Panc1 (cell line): Measurements from ENCODE around the gene CFAP251. TPM values are rescaled to one million over a fixed set of nuclear protein-coding genes. Genes with fewer than 3 reads are reported as not detected.

Experiments
- ATAC-seq: fragments of 200-7000 bp; cut with Tn5 transposase; 2 replicates; pipeline ENCODE4 v1.9.1; 2020; ENCODE audit warnings: mild to moderate bottlenecking, moderate library complexity
- BruUV-seq: library from RNA; stranded (reverse); fragments of 400-500 nt; replicated peaks from 2 replicates; lab custom pipeline; 2021; lab: Mats Ljungman, UMichigan
- CTCF ChIA-PET: fragments of 300-600 bp; sonication (Branson Sonifier 250); formaldehyde crosslinking; loops from one replicate; lab custom pipeline; 2022; ENCODE audit warnings: antibody characterized with exemption; lab: Charles Lee
- POLR2A ChIA-PET: fragments of 300-600 bp; sonication (Branson Sonifier 250); formaldehyde crosslinking; loops from one replicate; lab custom pipeline; 2022; ENCODE audit warnings: antibody characterized with exemption; lab: Charles Lee
- DNase-seq: peaks from one replicate; pipeline ENCODE4 v3.0.0-alpha.2; 2010; ENCODE audit warnings: low read depth, low spot score
- H3K27ac ChIP-seq: 2 replicates; pipeline ENCODE4 v1.5.1; 2011; ENCODE audit warnings: mild to moderate bottlenecking, low read length, inconsistent platforms
- H3K27me3 ChIP-seq: fragments of 200-500 bp; sonication (Bioruptor generic); 2 replicates; pipeline ENCODE4 v1.6.0; 2014; ENCODE audit warnings: low read length, inconsistent platforms; ENCODE audit not compliant: control insufficient read depth, insufficient read depth
- H3K36me3 ChIP-seq: fragments of 200-500 bp; sonication (Bioruptor generic); 2 replicates; pipeline ENCODE4 v1.5.1; 2014; ENCODE audit warnings: inconsistent platforms, mild to moderate bottlenecking, low read length, moderate library complexity; ENCODE audit not compliant: control insufficient read depth, insufficient read depth
- H3K4me1 ChIP-seq: 2 replicates; pipeline ENCODE4 v1.5.1; 2011; ENCODE audit warnings: inconsistent platforms, mild to moderate bottlenecking, low read length, moderate library complexity; ENCODE audit not compliant: control insufficient read depth, insufficient read depth
- H3K4me3 ChIP-seq, 2 experiments: 2 replicates each; pipeline ENCODE4 v1.5.1; 2011 to 2012; ENCODE audit warnings: low read depth in 2 of 2, low read length in 2 of 2, mild to moderate bottlenecking in 2 of 2, inconsistent platforms in 1 of 2, moderate library complexity in 1 of 2
- H3K9me3 ChIP-seq: fragments of 200-500 bp; sonication (Bioruptor generic); 2 replicates; pipeline ENCODE4 v1.5.1; 2014; ENCODE audit warnings: low read depth, mild to moderate bottlenecking, inconsistent platforms, low read length, moderate library complexity; ENCODE audit not compliant: control insufficient read depth, insufficient read depth
- POLR2AphosphoS5 ChIP-seq: IDR thresholded peaks from 2 replicates; pipeline ENCODE4 v1.6.1; 2012; ENCODE audit warnings: mild to moderate bottlenecking, low read depth, low read length, moderate library complexity
- SIN3A ChIP-seq: IDR thresholded peaks from 2 replicates; pipeline ENCODE4 v1.6.1; 2012; ENCODE audit warnings: low read depth, mild to moderate bottlenecking, low read length, moderate library complexity, borderline replicate concordance; ENCODE audit not compliant: insufficient read depth
- TCF7L2 ChIP-seq: IDR thresholded peaks from 2 replicates; pipeline ENCODE4 v1.6.1; 2011; ENCODE audit warnings: mild to moderate bottlenecking, low read depth, low read length, inconsistent platforms
- in situ Hi-C: cut with HindIII; loops from 2 replicates; pipeline ENCODE4 v1.10.0; 2016; ENCODE audit warnings: low sequenced_read_pairs, low pct_unique_long_range_greater_than_20kb
- intact Hi-C: fragments of 100-400 bp; cut with micrococcal nuclease; formaldehyde crosslinking; loops from one replicate; pipeline ENCODE4 v1.10.0; 2022; ENCODE audit not compliant: unreplicated experiment
- total RNA-seq: library from RNA; stranded (reverse); gene quantifications from one replicate; pipeline ENCODE4 v1.2.1, GENCODE V29; 2021; ENCODE audit not compliant: unreplicated experiment
- TF ChIP-seq, protein P1 (sequence below): fragments of 450-650 bp; IDR thresholded peaks from 2 replicates; pipeline ENCODE4 v1.5.1; 2017; ENCODE audit warnings: mild to moderate bottlenecking
- TF ChIP-seq, protein P2 (sequence below), 2 experiments: IDR thresholded peaks; 2 replicates each; pipeline ENCODE4 v1.6.1; 2011 to 2012; ENCODE audit warnings: low read depth in 2 of 2, control low read depth in 1 of 2, low read length in 1 of 2, mild to moderate bottlenecking in 1 of 2, moderate library complexity in 1 of 2; ENCODE audit not compliant: insufficient read depth in 1 of 2

The CFAP251 gene
- total RNA-seq, 1 experiment from 2014 or later: 4.2 TPM

DNA sequence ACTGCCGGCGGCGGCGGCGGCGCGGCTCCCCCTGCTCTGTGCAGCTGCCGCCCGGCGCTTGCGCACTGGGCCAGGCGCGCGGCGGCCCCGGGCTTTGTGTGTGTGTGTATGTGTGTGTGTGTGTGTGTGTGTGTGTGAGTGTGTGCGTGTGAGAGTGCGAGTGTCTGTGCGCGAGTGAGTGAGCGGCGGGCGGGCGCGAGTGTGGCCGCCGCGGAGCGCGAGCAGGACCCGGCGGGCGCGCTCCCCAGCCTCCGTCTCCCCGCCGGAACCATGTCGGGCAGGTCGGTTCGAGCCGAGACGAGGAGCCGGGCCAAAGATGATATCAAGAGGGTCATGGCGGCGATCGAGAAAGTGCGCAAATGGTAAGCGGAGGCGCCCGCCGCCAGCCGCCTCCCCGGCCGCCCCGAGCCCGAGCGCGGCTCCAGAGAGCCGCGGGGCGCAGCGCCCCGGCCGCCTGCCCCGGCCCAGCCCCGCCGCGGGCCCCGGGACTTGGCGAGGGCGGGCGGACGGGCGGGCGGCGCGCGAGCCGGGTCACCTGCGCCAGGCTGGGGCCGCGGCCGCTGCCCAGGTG, 103.5 kb downstream of the CFAP251 start, which contains the start of gene BCL7A:
TSS of gene BCL7A (plus strand) at position 63 of the 571 bp plus-strand sequence. CDS start at position 271, 208 bp downstream.
- Histone ChIP-seq H3K27ac (peak within 1 kb of the TSS; percentile 90), H3K9me3 (no peaks in the 10 kb centered on the region), H3K4me3 (peak within 1 kb of the TSS; percentile 69 to 76), H3K27me3 (no peaks in the 10 kb centered on the region), H3K36me3 (no peaks in the 10 kb centered on the region; the same call in 1 of the 2 replicates), H3K4me1 (peaks cover 15% of the 10 kb centered on the region)
- ChIA-PET CTCF (no interaction called here), POLR2A (no interaction called here)
- ATAC-seq: peak; percentile 81
- TF ChIP-seq POLR2AphosphoS5: 0 out of 2 replicates have a peak, but pooled peaks have one; percentile 36
- TF ChIP-seq, protein P1, sequence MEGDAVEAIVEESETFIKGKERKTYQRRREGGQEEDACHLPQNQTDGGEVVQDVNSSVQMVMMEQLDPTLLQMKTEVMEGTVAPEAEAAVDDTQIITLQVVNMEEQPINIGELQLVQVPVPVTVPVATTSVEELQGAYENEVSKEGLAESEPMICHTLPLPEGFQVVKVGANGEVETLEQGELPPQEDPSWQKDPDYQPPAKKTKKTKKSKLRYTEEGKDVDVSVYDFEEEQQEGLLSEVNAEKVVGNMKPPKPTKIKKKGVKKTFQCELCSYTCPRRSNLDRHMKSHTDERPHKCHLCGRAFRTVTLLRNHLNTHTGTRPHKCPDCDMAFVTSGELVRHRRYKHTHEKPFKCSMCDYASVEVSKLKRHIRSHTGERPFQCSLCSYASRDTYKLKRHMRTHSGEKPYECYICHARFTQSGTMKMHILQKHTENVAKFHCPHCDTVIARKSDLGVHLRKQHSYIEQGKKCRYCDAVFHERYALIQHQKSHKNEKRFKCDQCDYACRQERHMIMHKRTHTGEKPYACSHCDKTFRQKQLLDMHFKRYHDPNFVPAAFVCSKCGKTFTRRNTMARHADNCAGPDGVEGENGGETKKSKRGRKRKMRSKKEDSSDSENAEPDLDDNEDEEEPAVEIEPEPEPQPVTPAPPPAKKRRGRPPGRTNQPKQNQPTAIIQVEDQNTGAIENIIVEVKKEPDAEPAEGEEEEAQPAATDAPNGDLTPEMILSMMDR: no peak
- TF ChIP-seq, protein P2, sequence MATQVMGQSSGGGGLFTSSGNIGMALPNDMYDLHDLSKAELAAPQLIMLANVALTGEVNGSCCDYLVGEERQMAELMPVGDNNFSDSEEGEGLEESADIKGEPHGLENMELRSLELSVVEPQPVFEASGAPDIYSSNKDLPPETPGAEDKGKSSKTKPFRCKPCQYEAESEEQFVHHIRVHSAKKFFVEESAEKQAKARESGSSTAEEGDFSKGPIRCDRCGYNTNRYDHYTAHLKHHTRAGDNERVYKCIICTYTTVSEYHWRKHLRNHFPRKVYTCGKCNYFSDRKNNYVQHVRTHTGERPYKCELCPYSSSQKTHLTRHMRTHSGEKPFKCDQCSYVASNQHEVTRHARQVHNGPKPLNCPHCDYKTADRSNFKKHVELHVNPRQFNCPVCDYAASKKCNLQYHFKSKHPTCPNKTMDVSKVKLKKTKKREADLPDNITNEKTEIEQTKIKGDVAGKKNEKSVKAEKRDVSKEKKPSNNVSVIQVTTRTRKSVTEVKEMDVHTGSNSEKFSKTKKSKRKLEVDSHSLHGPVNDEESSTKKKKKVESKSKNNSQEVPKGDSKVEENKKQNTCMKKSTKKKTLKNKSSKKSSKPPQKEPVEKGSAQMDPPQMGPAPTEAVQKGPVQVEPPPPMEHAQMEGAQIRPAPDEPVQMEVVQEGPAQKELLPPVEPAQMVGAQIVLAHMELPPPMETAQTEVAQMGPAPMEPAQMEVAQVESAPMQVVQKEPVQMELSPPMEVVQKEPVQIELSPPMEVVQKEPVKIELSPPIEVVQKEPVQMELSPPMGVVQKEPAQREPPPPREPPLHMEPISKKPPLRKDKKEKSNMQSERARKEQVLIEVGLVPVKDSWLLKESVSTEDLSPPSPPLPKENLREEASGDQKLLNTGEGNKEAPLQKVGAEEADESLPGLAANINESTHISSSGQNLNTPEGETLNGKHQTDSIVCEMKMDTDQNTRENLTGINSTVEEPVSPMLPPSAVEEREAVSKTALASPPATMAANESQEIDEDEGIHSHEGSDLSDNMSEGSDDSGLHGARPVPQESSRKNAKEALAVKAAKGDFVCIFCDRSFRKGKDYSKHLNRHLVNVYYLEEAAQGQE (IDR thresholded peaks at IDR 0.05; ENCODE audit: insufficient read depth in 1 of 2, low read depth in 2 of 2, low read length in 1 of 2): no peak
- peak; percentile 44; the same call in 1 of the 2 replicates for TF ChIP-seq SIN3A
- peak; percentile 32; the same call in 1 of the 2 replicates for TF ChIP-seq TCF7L2
- no TSS peak for BruUV-seq
- intact Hi-C loops (no loop called here), in situ Hi-C loops (no loop called here)
- no peak for DNase-seq

DNA sequence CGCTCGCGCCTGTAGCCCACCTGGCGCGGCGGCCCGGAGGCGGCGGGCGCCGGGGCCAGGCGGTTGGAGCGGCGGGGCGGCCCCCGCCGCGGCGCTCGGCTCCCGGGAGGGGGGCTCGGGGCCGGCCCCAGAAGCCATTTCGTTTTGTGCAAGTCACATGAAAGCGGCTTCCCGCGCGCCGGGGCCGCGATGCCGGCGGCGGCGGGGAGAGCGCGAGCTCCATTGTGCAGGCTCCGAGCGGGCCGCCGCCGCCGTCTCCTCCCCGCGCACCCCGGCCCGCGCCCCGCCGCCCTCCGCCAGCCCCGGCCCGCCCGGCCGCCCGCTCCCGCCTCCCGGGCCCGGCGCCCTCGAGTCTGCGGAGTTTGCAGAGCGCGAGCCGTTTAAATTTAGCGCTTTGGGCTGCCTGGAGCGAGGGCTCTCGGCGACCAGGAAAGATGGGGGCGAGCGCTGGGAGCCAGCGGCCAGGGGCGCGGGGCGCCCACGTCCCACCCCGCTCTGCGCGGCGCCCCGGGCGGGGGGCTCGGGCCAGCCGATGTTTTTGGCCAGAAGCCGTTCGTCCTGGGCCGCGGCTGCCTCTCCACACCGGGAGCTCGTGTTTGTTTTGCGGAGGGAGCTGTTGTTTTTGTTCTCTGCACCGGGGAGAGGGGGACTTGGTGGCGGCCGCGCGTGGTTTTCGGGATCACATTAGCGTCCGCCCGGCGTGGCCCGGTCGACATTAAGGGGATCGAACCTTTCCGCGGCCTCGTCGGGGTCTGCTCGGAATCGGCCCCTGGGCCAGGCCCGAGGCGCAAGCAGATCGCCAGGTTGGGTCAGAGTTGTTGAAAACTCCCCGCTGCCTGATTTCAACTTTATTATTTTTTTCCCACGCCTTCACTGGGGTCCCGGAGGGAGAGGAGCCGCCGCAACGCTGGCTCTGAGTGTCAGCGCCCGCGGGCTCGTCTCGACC, 104.3 kb downstream of the CFAP251 start:
- POLR2A ChIA-PET: no interaction called here
- intact Hi-C loops: no loop called here

More for the DNA sequence above, 104.3 kb downstream of the CFAP251 start:
- CTCF ChIA-PET: interaction anchor here (0.5 kb wide), 1 partner anchor 124 kb away, joined by 3 read pairs; no protein-coding TSS in a partner anchor
- in situ Hi-C loops: no loop called here
- no peak for DNase-seq
- TF ChIP-seq SIN3A (no peak), TCF7L2 (no peak)
- TF ChIP-seq, protein P2 (IDR thresholded peaks at IDR 0.05; ENCODE audit: insufficient read depth in 1 of 2, low read depth in 2 of 2, low read length in 1 of 2): no peak
- TF ChIP-seq, protein P1: no peak
- Histone ChIP-seq H3K4me3 (peak overlapping the region; percentile 69 to 76), H3K4me1 (peaks cover 18% of the 10 kb centered on the region), H3K9me3 (no peaks in the 10 kb centered on the region), H3K27ac (peak overlapping the region; percentile 90), H3K36me3 (no peaks in the 10 kb centered on the region; the same call in 1 of the 2 replicates), H3K27me3 (no peaks in the 10 kb centered on the region)
- no TSS peak for BruUV-seq
- ATAC-seq: peak; percentile 39
